ENCODE measurements around the gene FUZ.

DNA sequence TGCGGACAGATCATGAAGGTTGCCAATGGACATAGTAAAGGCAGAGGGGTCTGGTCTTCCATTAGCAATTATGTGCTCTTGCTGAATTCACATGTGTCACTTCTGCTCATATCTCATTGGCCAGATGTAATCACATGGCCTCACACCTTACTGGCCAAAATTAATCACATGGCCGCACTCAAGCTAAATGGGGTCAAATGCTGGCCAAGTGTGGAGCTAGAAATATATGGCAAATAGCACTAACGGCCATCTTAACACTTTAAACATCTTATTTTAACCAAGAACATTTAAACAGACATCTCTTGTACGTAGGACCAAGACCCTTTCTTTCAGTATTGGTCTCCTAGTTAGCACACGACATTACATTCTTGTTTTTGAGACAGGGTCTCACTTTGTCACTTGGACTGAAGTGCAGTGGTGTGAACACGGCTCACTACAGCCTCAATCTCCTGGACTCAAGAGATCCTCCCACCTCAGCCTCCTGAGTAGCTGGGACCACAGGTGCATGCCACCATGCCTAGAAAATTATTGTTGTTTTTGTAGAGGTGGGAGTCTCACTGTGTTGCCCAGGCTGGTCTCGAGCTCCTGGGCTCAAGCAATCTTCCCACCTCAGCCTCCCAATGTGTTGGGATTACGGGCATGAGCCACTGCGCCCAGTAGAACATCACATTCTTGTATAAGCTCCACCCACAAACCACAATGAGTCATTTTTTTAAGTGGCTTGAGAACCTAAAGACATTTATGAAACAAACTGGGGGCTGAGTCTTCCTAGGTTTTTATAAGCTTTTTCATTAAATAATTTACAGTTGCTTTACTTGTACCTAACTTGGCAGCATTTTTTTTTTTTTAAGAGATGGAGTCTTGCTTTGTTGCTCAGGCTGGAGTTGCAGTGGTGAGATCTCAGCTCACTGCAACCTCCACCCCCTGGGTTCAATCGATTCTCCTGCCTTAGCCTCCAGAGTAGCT lies 34.9 kb upstream of the FUZ start:
- TF ChIP-seq EZH2 (IDR thresholded peaks at IDR 0.05; ENCODE audit: insufficient read depth, poor library complexity, severe bottlenecking) (no peak), EZH2phosphoT487 (IDR thresholded peaks at IDR 0.05; ENCODE audit: insufficient read depth, low read depth) (no peak)

Measured in GM23248 (cell line).